Aorta (tissue), 5 donors: ENCODE results near the gene HMGXB4. TPM values are rescaled to one million over a fixed set of nuclear protein-coding genes. Genes with fewer than 3 reads are reported as not detected.
A peak's percentile ranks its signal among the peaks of the same experiment; 100 is the strongest.
"Not testable (repeated sequence)": the region's sequence is repeated elsewhere in the genome, so short reads cannot be mapped to it uniquely, and the experiment has no call there.

Source experiments
- ATAC-seq: fragments of 200-7000 bp; cut with Tn5 transposase; one replicate; pipeline ENCODE4 v1.9.1; 2022; ENCODE audit warnings: moderate library complexity; ENCODE audit not compliant: low FRiP score
- DNase-seq, 2 donors: peaks; one replicate each; pipeline ENCODE4 v3.0.0-alpha.2; 2020
- H3K27ac ChIP-seq, 2 donors: one replicate each; pipeline ENCODE4 v1.5.1; 2013; ENCODE audit warnings: low read length in 2 of 2, mild to moderate bottlenecking in 2 of 2, moderate library complexity in 2 of 2, control low read depth in 1 of 2, inconsistent platforms in 1 of 2, low read depth in 1 of 2
- H3K27me3 ChIP-seq, 2 donors: one replicate each; pipeline ENCODE4 v1.6.1; 2013; ENCODE audit warnings: control low read depth in 1 of 2, low read length in 1 of 2, mild to moderate bottlenecking in 1 of 2, moderate library complexity in 1 of 2; ENCODE audit not compliant: insufficient read depth in 2 of 2, control insufficient read depth in 1 of 2
- H3K36me3 ChIP-seq, 2 donors: one replicate each; pipeline ENCODE4 v1.6.1; 2013; ENCODE audit warnings: control low read depth in 1 of 2, low read length in 1 of 2, mild to moderate bottlenecking in 1 of 2; ENCODE audit not compliant: insufficient read depth in 2 of 2, control insufficient read depth in 1 of 2
- H3K4me1 ChIP-seq, 2 donors: one replicate each; pipeline ENCODE4 v1.6.1; 2013; ENCODE audit warnings: low read length in 2 of 2, control low read depth in 1 of 2, mild to moderate bottlenecking in 1 of 2, moderate library complexity in 1 of 2; ENCODE audit not compliant: insufficient read depth in 2 of 2, control insufficient read depth in 1 of 2
- H3K4me3 ChIP-seq, 2 donors: one replicate each; pipeline ENCODE4 v1.5.1; 2013; ENCODE audit warnings: low read length in 2 of 2, control low read depth in 1 of 2, mild to moderate bottlenecking in 1 of 2
- H3K9me3 ChIP-seq: one replicate; pipeline ENCODE4 v1.6.1; 2013; ENCODE audit warnings: mild to moderate bottlenecking, low read length; ENCODE audit not compliant: control insufficient read depth
- WGBS, 2 donors: extraction: QIAGEN DNeasy Blood & Tissue Kit; methylation state at CpG; one replicate each; pipeline ENCODE4 v1.1.7; 2013; 5-methylcytosine and 5-hydroxymethylcytosine counted together
- intact Hi-C, 2 donors: fragments of 100-400 bp; cut with DNase I; formaldehyde crosslinking; loops; one replicate each; pipeline versions ENCODE4 v1.14.2 to v1.15.0; 2022
- polyA plus RNA-seq, 2 donors: library from polyadenylated mRNA; stranded (reverse); fragments of 200-250 nt; gene quantifications; one replicate each; pipeline ENCODE4 v1.2.3, GENCODE V29; 2013
- total RNA-seq, 2 donors: library from RNA; stranded (reverse); fragmentation: NEBNext Ultra II Directional; extraction: Animal tissue kit (Norgen Biotek cat#: 25700); gene quantifications; one replicate each; pipeline ENCODE4 v1.2.1, GENCODE V29; 2021
- donor health status: healthy with polysubstance abuse.
- donor health status: Bipolar disorder and iron deficiency.
- donor health status: DM: no; HTN: no; CAD: no.
- donor health status: DM: no; HTN: no; CAD: no.
- donor health status: DM: yes; HTN: yes; CAD: no.

HMGXB4 gene
- total and polyA plus RNA-seq, 4 donors = 7.5 to 16.0 (median 12.3) TPM

GRCh38 chr22:35238749-35239148 lies 18.5 kb upstream of the HMGXB4 start:
- 80 to 89% methylated on average over 1 of the region's 1 CpG for WGBS, 2 donors
- intact Hi-C loops = not testable (repeated sequence)

GRCh38 chr22:35244507-35244906 lies 12.8 kb upstream of the HMGXB4 start:
- DNase-seq, H3K36me3 ChIP-seq, H3K27me3 ChIP-seq, H3K4me3 ChIP-seq, H3K27ac ChIP-seq, H3K9me3 ChIP-seq, intact Hi-C loops, H3K4me1 ChIP-seq, ATAC-seq: not testable (repeated sequence)
- 29 to 39% methylated on average over 4 of the region's 4 CpGs for WGBS, 2 donors

More at GRCh38 chr22:35238749-35239148, 18.5 kb upstream of the HMGXB4 start:
- H3K4me3 ChIP-seq, ATAC-seq, H3K27ac ChIP-seq, H3K27me3 ChIP-seq, H3K36me3 ChIP-seq, H3K9me3 ChIP-seq, H3K4me1 ChIP-seq, DNase-seq: not testable (repeated sequence)

GRCh38 chr22:35250156-35250555 lies 7.1 kb upstream of the HMGXB4 start:
- Histone ChIP-seq H3K36me3 (no peaks in the 10 kb centered on the region), H3K27ac (no peak overlapping the region), H3K27me3 (no peaks in the 10 kb centered on the region), H3K4me1 (no peaks in the 10 kb centered on the region), H3K4me3 (no peak overlapping the region), H3K9me3 (peaks cover 1% of the 10 kb centered on the region)
- DNase-seq (no peak), ATAC-seq (no peak)
- WGBS, 2 donors = 78 to 83% methylated on average over 4 of the region's 4 CpGs
- intact Hi-C loops = no loop called here

- ATAC-seq (no peak), DNase-seq (no peak)
- H3K36me3 ChIP-seq = no peaks in the 10 kb centered on the region
- H3K27ac ChIP-seq = no peak overlapping the region
- no peak overlapping the region for H3K4me3 ChIP-seq
- no peaks in the 10 kb centered on the region for H3K27me3 ChIP-seq
- intact Hi-C loops = no loop called here
- peaks cover 0 to 2% of the 10 kb centered on the region in 2 donors for H3K4me1 ChIP-seq
- WGBS, 2 donors = 87 to 90% methylated on average over 2 of the region's 2 CpGs
- H3K9me3 ChIP-seq = peaks cover 1% of the 10 kb centered on the region
Measured at GRCh38 chr22:35253946-35254345, 3.3 kb upstream of the HMGXB4 start.

- H3K4me3 ChIP-seq = peak overlapping the region; percentile 57 to 88
- WGBS, 2 donors = 0 to 1% methylated on average over 3 of the region's 3 CpGs
- intact Hi-C loops = no loop called here
- no peak overlapping the region for H3K27ac ChIP-seq
- ATAC-seq (no peak), DNase-seq (no peak)
- no peaks in the 10 kb centered on the region for H3K9me3 ChIP-seq
- H3K36me3 ChIP-seq = no peaks in the 10 kb centered on the region
- no peaks in the 10 kb centered on the region for H3K27me3 ChIP-seq
- H3K4me1 ChIP-seq = peaks cover 0 to 2% of the 10 kb centered on the region in 2 donors
Measured at GRCh38 chr22:35257002-35257320, 332 bp upstream of the HMGXB4 start.

GRCh38 chr22:35258191-35258988 lies 1.1 kb downstream of the HMGXB4 start:
- H3K9me3 ChIP-seq = no peaks in the 10 kb centered on the region
- WGBS, 2 donors = 25 to 27% methylated on average over 23 of the region's 23 CpGs
- intact Hi-C loops = loop anchor here in 1 of 2 donors (2.0 kb wide), 1 partner anchor 40 kb away; the partner anchor contains the start of gene TOM1
- peaks cover 0 to 2% of the 10 kb centered on the region in 2 donors for H3K36me3 ChIP-seq
- peaks cover 0 to 2% of the 10 kb centered on the region in 2 donors for H3K4me1 ChIP-seq
- ATAC-seq (no peak), DNase-seq (no peak)
- H3K27me3 ChIP-seq = no peaks in the 10 kb centered on the region
- peak overlapping the region; percentile 88 to 91 for H3K4me3 ChIP-seq
- H3K27ac ChIP-seq = peak overlapping the region in 1 of 2 donors; percentile 41

GRCh38 chr22:35264986-35265385 lies 7.7 kb downstream of the HMGXB4 start:
- DNase-seq (no peak), ATAC-seq (no peak)
- Histone ChIP-seq H3K36me3 (peaks cover 7 to 11% of the 10 kb centered on the region in 2 donors), H3K27me3 (no peaks in the 10 kb centered on the region), H3K9me3 (no peaks in the 10 kb centered on the region), H3K27ac (no peak overlapping the region), H3K4me3 (no peak overlapping the region), H3K4me1 (no peaks in the 10 kb centered on the region)
- intact Hi-C loops = no loop called here
- WGBS, 2 donors = 91% methylated on average over 7 of the region's 7 CpGs

- no peaks in the 10 kb centered on the region for H3K4me1 ChIP-seq
- intact Hi-C loops = no loop called here
- H3K27me3 ChIP-seq = no peaks in the 10 kb centered on the region
- no peak for DNase-seq
- no peak overlapping the region for H3K4me3 ChIP-seq
- H3K36me3 ChIP-seq = peaks cover 7 to 11% of the 10 kb centered on the region in 2 donors
- H3K27ac ChIP-seq = no peak overlapping the region
- no peak for ATAC-seq
- no peaks in the 10 kb centered on the region for H3K9me3 ChIP-seq
- WGBS, 2 donors = 53 to 55% methylated on average over 3 of the region's 3 CpGs
Measured at GRCh38 chr22:35266277-35266676, 9.0 kb downstream of the HMGXB4 start.

- ATAC-seq (no peak), DNase-seq (no peak)
- intact Hi-C loops = no loop called here
- WGBS, 2 donors = 91 to 93% methylated on average over 3 of the region's 3 CpGs
- H3K36me3 ChIP-seq = peaks cover 5 to 7% of the 10 kb centered on the region in 2 donors
- no peaks in the 10 kb centered on the region for H3K27me3 ChIP-seq
- H3K4me3 ChIP-seq = no peak overlapping the region
- H3K4me1 ChIP-seq = no peaks in the 10 kb centered on the region
- H3K27ac ChIP-seq = no peak overlapping the region
- no peaks in the 10 kb centered on the region for H3K9me3 ChIP-seq
Measured at GRCh38 chr22:35269630-35270029, 12.3 kb downstream of the HMGXB4 start.
